HEK293T (cell line): ENCODE results near the gene E2F8.

Experiments used
- ARNT ChIP-seq: fragments of 450-650 bp; IDR thresholded peaks from 2 replicates; pipeline ENCODE4 v1.6.1; 2017; ENCODE audit warnings: mild to moderate bottlenecking
- BHLHE40 ChIP-seq: fragments of 450-650 bp; IDR thresholded peaks from 2 replicates; pipeline ENCODE4 v1.6.1; 2016; ENCODE audit warnings: mild to moderate bottlenecking, moderate library complexity, borderline replicate concordance
- ELF4 ChIP-seq: fragments of 450-650 bp; IDR thresholded peaks from 2 replicates; pipeline ENCODE4 v1.6.1; 2017; ENCODE audit warnings: antibody characterized with exemption
- FOXA1 ChIP-seq: fragments of 450-650 bp; IDR thresholded peaks from 2 replicates; pipeline ENCODE4 v1.6.1; 2016; ENCODE audit warnings: mild to moderate bottlenecking
- FOXK2 ChIP-seq: fragments of 450-650 bp; IDR thresholded peaks from 2 replicates; pipeline ENCODE4 v1.6.1; 2016; ENCODE audit warnings: mild to moderate bottlenecking
- FOXM1 ChIP-seq: fragments of 450-650 bp; IDR thresholded peaks from 2 replicates; pipeline ENCODE4 v1.6.1; 2017; ENCODE audit warnings: mild to moderate bottlenecking, borderline replicate concordance
- HDGF ChIP-seq: fragments of 450-650 bp; IDR thresholded peaks from 2 replicates; pipeline ENCODE4 v1.6.1; 2017; ENCODE audit warnings: antibody characterized with exemption, borderline replicate concordance
- L3MBTL2 ChIP-seq: fragments of 450-650 bp; conservative IDR thresholded peaks from 2 replicates; pipeline ENCODE4 v1.6.1; 2016; ENCODE audit warnings: mild to moderate bottlenecking
- LEF1 ChIP-seq: fragments of 450-650 bp; IDR thresholded peaks from 2 replicates; pipeline ENCODE4 v1.6.1; 2017; ENCODE audit warnings: mild to moderate bottlenecking, borderline replicate concordance
- NFRKB ChIP-seq: fragments of 450-650 bp; IDR thresholded peaks from 2 replicates; pipeline ENCODE4 v1.6.1; 2016; ENCODE audit warnings: mild to moderate bottlenecking, moderate library complexity
- PKNOX1 ChIP-seq: fragments of 450-650 bp; IDR thresholded peaks from 2 replicates; pipeline ENCODE4 v1.6.1; 2016
- SP1 ChIP-seq: fragments of 450-650 bp; IDR thresholded peaks from 2 replicates; pipeline ENCODE4 v1.6.1; 2017
- ZNF384 ChIP-seq: fragments of 450-650 bp; IDR thresholded peaks from 2 replicates; pipeline ENCODE4 v1.6.1; 2016

- no peak for TF ChIP-seq L3MBTL2
- no peak for TF ChIP-seq FOXK2
- no peak for TF ChIP-seq SP1
- TF ChIP-seq ZNF384: no peak
- no peak for TF ChIP-seq FOXM1
- no peak for TF ChIP-seq LEF1
- TF ChIP-seq HDGF: no peak
- no peak for TF ChIP-seq FOXA1
- no peak for TF ChIP-seq NFRKB
- no peak for TF ChIP-seq ELF4
- no peak for TF ChIP-seq BHLHE40
- TF ChIP-seq PKNOX1: no peak
- TF ChIP-seq ARNT: no peak
Observed at GRCh38 chr11:19246816-19247215, 6.1 kb upstream of the E2F8 start.
